GM12878 (cell line): ENCODE results near the gene AGBL4. TPM values are rescaled to one million over a fixed set of nuclear protein-coding genes. Genes with fewer than 3 reads are reported as not detected.

ENCODE experiments used
- ATAC-seq: fragments of 200-7000 bp; cut with Tn5 transposase; 3 replicates; pipeline ENCODE4 v1.9.1; 2020; ENCODE audit warnings: mild to moderate bottlenecking, moderate library complexity
- BruUV-seq: library from RNA; stranded (reverse); fragments of 400-500 nt; replicated peaks from 2 replicates; lab custom pipeline; 2021; lab: Mats Ljungman, UMichigan
- CTCF ChIA-PET: fragments of 300-600 bp; sonication (Branson Sonifier 250); formaldehyde crosslinking; extraction: SDS; loops from one replicate; lab custom pipeline; 2021; ENCODE audit warnings: inconsistent platforms; lab: Yijun Ruan, JAX
- POLR2A ChIA-PET: fragments of 350-600 bp; formaldehyde crosslinking; extraction: SDS; loops from one replicate; lab custom pipeline; 2021; ENCODE audit warnings: inconsistent platforms; lab: Charles Lee
- RAD21 ChIA-PET: fragments of 300-600 bp; sonication (Branson Sonifier 250); formaldehyde crosslinking; loops from one replicate; lab custom pipeline; 2023; ENCODE audit warnings: antibody characterized with exemption; ENCODE audit not compliant: unreplicated experiment; lab: Charles Lee
- SMC1A ChIA-PET: fragments of 300-600 bp; sonication (Branson Sonifier 250); formaldehyde crosslinking; loops from one replicate; lab custom pipeline; 2023; ENCODE audit not compliant: unreplicated experiment, uncharacterized antibody; lab: Charles Lee
- DNase-seq: peaks from one replicate; pipeline ENCODE4 v3.0.0-alpha.2; 2011; ENCODE audit warnings: low read depth, low spot score
- FAIRE-seq: peaks from 3 replicates; lab custom pipeline; 2011; peaks lifted over from hg19 to GRCh38; lab: Jason Lieb, UNC
- H2AFZ ChIP-seq: 2 replicates; pipeline ENCODE4 v1.6.0; 2011; ENCODE audit warnings: low read depth, low read length, control low read depth; ENCODE audit not compliant: control insufficient read depth
- H3K27ac ChIP-seq: 2 replicates; pipeline ENCODE4 v1.5.1; 2011; ENCODE audit warnings: control low read depth; ENCODE audit not compliant: control insufficient read depth, insufficient read depth
- H3K27me3 ChIP-seq, 2 experiments: replicated peaks in 1 of 2; 2 replicates each; pipeline versions ENCODE4 v1.6.0 to v1.6.1; 2011; ENCODE audit warnings: low read length in 1 of 2; ENCODE audit not compliant: control insufficient read depth in 2 of 2, insufficient read depth in 2 of 2
- H3K36me3 ChIP-seq, 2 experiments: 2 replicates each; pipeline ENCODE4 v1.5.1; 2011; ENCODE audit warnings: low read length in 1 of 2; ENCODE audit not compliant: control insufficient read depth in 2 of 2, insufficient read depth in 2 of 2
- H3K4me1 ChIP-seq: 2 replicates; pipeline ENCODE4 v1.6.1; 2011; ENCODE audit warnings: mild to moderate bottlenecking, low read length, moderate library complexity, mixed read lengths; ENCODE audit not compliant: control insufficient read depth, insufficient read depth
- H3K4me2 ChIP-seq: 2 replicates; pipeline ENCODE4 v1.6.0; 2011; ENCODE audit warnings: control low read depth; ENCODE audit not compliant: control insufficient read depth, insufficient read depth
- H3K4me3 ChIP-seq: fragments of 200-600 bp; sonication (generic); 2 replicates; pipeline ENCODE4 v1.5.1; 2016
- H3K79me2 ChIP-seq: 2 replicates; pipeline ENCODE4 v1.6.0; 2011; ENCODE audit warnings: low read length; ENCODE audit not compliant: control insufficient read depth, insufficient read depth
- H3K9ac ChIP-seq: 2 replicates; pipeline ENCODE4 v1.8.0; 2011; ENCODE audit warnings: low read length, control low read depth, mixed read lengths; ENCODE audit not compliant: control insufficient read depth, insufficient read depth
- H3K9me3 ChIP-seq: replicated peaks from 3 replicates; pipeline ENCODE4 v1.5.1; 2011; ENCODE audit warnings: mild to moderate bottlenecking, low read length; ENCODE audit not compliant: control insufficient read depth, insufficient read depth
- H4K20me1 ChIP-seq: 2 replicates; pipeline ENCODE4 v1.6.0; 2011; ENCODE audit not compliant: control insufficient read depth, insufficient read depth
- BCLAF1 ChIP-seq: fragments of 450-650 bp; IDR thresholded peaks from 2 replicates; pipeline ENCODE4 v1.6.1; 2017; ENCODE audit warnings: antibody characterized with exemption, mild to moderate bottlenecking, moderate library complexity
- CHD4 ChIP-seq: fragments of 200-600 bp; sonication (generic); IDR thresholded peaks from 2 replicates; pipeline ENCODE4 v1.6.1; 2016; ENCODE audit warnings: mild to moderate bottlenecking
- HDAC2 ChIP-seq: fragments of 200-600 bp; sonication (generic); IDR thresholded peaks from 2 replicates; pipeline ENCODE4 v1.6.1; 2017
- IRF5 ChIP-seq: fragments of 450-650 bp; IDR thresholded peaks from 2 replicates; pipeline ENCODE4 v1.6.1; 2017; ENCODE audit warnings: borderline replicate concordance
- KAT2A ChIP-seq: conservative IDR thresholded peaks from 2 replicates; pipeline ENCODE4 v1.6.1; 2011; ENCODE audit warnings: low read depth, low read length; ENCODE audit not compliant: control insufficient read depth
- MTA2 ChIP-seq: fragments of 450-650 bp; IDR thresholded peaks from 2 replicates; pipeline ENCODE4 v1.6.1; 2016; ENCODE audit warnings: low read depth, mild to moderate bottlenecking, moderate library complexity
- NFXL1 ChIP-seq: fragments of 450-650 bp; IDR thresholded peaks from 2 replicates; pipeline ENCODE4 v1.6.1; 2017; ENCODE audit warnings: antibody characterized with exemption, mild to moderate bottlenecking, borderline replicate concordance
- NFYB ChIP-seq: IDR thresholded peaks from 2 replicates; pipeline ENCODE4 v1.6.1; 2011; ENCODE audit warnings: low read depth, mild to moderate bottlenecking, low read length, improper control_type of control experiment, moderate library complexity; ENCODE audit not compliant: insufficient read depth
- SKIL ChIP-seq: fragments of 450-650 bp; IDR thresholded peaks from 2 replicates; pipeline ENCODE4 v1.6.1; 2017; ENCODE audit warnings: mild to moderate bottlenecking, low read depth, inconsistent platforms; ENCODE audit not compliant: poor library complexity, severe bottlenecking
- SUZ12 ChIP-seq: fragments of 200-600 bp; sonication (generic); IDR thresholded peaks from one replicate; pipeline ENCODE4 v1.6.1; 2018; ENCODE audit warnings: antibody characterized with exemption, mild to moderate bottlenecking; ENCODE audit not compliant: unreplicated experiment
- TAF1 ChIP-seq: IDR thresholded peaks from 2 replicates; pipeline ENCODE4 v1.6.1; 2011; ENCODE audit warnings: mild to moderate bottlenecking, low read depth, low read length, borderline replicate concordance
- WGBS: methylation state at CpG from one replicate; pipeline ENCODE4 v1.1.6; 2016; ENCODE audit warnings: low lambda C conversion rate; ENCODE audit not compliant: insufficient replicate concordance, insufficient coverage; ENCODE audit errors: missing lambda C conversion rate; 5-methylcytosine and 5-hydroxymethylcytosine counted together
- in situ Hi-C: fragments of 300-500 bp; cut with MboI; formaldehyde crosslinking; loops from 9 replicates; pipeline ENCODE4 v1.14.3; 2018; ENCODE audit warnings: mixed read lengths
- intact Hi-C: fragments of 100-400 bp; cut with micrococcal nuclease; formaldehyde crosslinking; loops from one replicate; pipeline ENCODE4 v1.14.2; 2022; ENCODE audit not compliant: unreplicated experiment
- polyA plus RNA-seq, 11 experiments: library from polyadenylated mRNA; depleted of rRNA in 4 of 11; unstranded in 6 of 11; stranded (reverse) in 5 of 11; fragments of >200 nt; fragmentation: Nextera tagmentation in 4 of 11; fragmentation: Illumina TruSeq in 1 of 11; extraction: Ambion mirVana in 4 of 11; extraction: Trizol in 1 of 11; gene quantifications; 1 replicate in 1 of 11; 2 replicates in 10 of 11; pipeline versions ENCODE4 v1.2.1 to v1.2.3, GENCODE V29; 2011 to 2016; ENCODE audit warnings: inconsistent platforms in 2 of 11, missing spikeins in 2 of 11, low read depth in 1 of 11
- total RNA-seq, 4 experiments: library from RNA; depleted of rRNA in 3 of 4; stranded (reverse); fragments of >200 nt in 3 of 4; fragmentation: Illumina TruSeq in 1 of 4; extraction: Trizol in 1 of 4; gene quantifications; 2 replicates each; pipeline versions ENCODE4 v1.2.1 to v1.2.3, GENCODE V29; 2013 to 2021

AGBL4 gene
- total and polyA plus RNA-seq, 10 of the 15 experiments (the other 5 are each of a cell fraction or from before 2014, with no cell fraction given) = 0.31 TPM; not detected in 9

GRCh38 chr1:49651136-49651535 lies 372.6 kb downstream of the AGBL4 start:
- H2AFZ ChIP-seq = no peak overlapping the region
- POLR2A ChIA-PET = no interaction called here
- no peaks in the 10 kb centered on the region for H3K4me1 ChIP-seq
- in situ Hi-C loops (no loop called here), intact Hi-C loops (no loop called here)
- no peaks in the 10 kb centered on the region for H3K36me3 ChIP-seq
- H3K9ac ChIP-seq = no peak overlapping the region
- SMC1A ChIA-PET = interaction anchor here (0.7 kb wide), 1 partner anchor 35 kb away, joined by 3 read pairs; no protein-coding TSS in a partner anchor
- TF ChIP-seq IRF5 (no peak), CHD4 (no peak), BCLAF1 (no peak), TAF1 (no peak), NFYB (no peak), NFXL1 (no peak), HDAC2 (no peak), SUZ12 (no peak), SKIL (no peak), MTA2 (no peak), KAT2A (no peak)
- CTCF ChIA-PET = no interaction called here
- H3K9me3 ChIP-seq = no peaks in the 10 kb centered on the region; the same call in 2 of the 3 replicates
- no peaks in the 10 kb centered on the region for H4K20me1 ChIP-seq
- BruUV-seq = no TSS peak
- H3K27ac ChIP-seq = no peak overlapping the region
- ATAC-seq = no peak
- no peak overlapping the region for H3K4me2 ChIP-seq
- H3K4me3 ChIP-seq = no peak overlapping the region
- no peak for FAIRE-seq
- no peaks in the 10 kb centered on the region for H3K27me3 ChIP-seq
- no peaks in the 10 kb centered on the region for H3K79me2 ChIP-seq
- DNase-seq = no peak
- WGBS = 62% methylated on average over 3 of the region's 3 CpGs
- RAD21 ChIA-PET = no interaction called here
